Transverse colon (tissue), 4 donors: ENCODE data around the gene PRKACB.

Experiments
- EP300 ChIP-seq: sonication (generic); formaldehyde crosslinking; IDR thresholded peaks from one replicate; pipeline ENCODE4 v1.6.1; 2017; ENCODE audit warnings: antibody characterized with exemption, low read depth
- POLR2A ChIP-seq: fragments of 450-650 bp; IDR thresholded peaks from one replicate; pipeline ENCODE4 v1.6.1; 2016; ENCODE audit warnings: antibody characterized with exemption, mild to moderate bottlenecking, moderate library complexity
- POLR2AphosphoS5 ChIP-seq, 3 donors: sonication (generic); formaldehyde crosslinking; IDR thresholded peaks; one replicate each; pipeline ENCODE4 v1.6.1; 2016; ENCODE audit warnings: antibody characterized with exemption in 3 of 3
- TF ChIP-seq, protein P1 (sequence below), 5 experiments: fragments of 200-600 bp in 3 of 5; fragments of 450-650 bp in 2 of 5; sonication (generic) in 3 of 5; IDR thresholded peaks; 1 replicate in 2 of 5; 2 replicates in 3 of 5; pipeline ENCODE4 v1.5.1; 2016 to 2017; ENCODE audit warnings: antibody characterized with exemption in 5 of 5, inconsistent platforms in 3 of 5, mild to moderate bottlenecking in 2 of 5, moderate library complexity in 1 of 5

DNA sequence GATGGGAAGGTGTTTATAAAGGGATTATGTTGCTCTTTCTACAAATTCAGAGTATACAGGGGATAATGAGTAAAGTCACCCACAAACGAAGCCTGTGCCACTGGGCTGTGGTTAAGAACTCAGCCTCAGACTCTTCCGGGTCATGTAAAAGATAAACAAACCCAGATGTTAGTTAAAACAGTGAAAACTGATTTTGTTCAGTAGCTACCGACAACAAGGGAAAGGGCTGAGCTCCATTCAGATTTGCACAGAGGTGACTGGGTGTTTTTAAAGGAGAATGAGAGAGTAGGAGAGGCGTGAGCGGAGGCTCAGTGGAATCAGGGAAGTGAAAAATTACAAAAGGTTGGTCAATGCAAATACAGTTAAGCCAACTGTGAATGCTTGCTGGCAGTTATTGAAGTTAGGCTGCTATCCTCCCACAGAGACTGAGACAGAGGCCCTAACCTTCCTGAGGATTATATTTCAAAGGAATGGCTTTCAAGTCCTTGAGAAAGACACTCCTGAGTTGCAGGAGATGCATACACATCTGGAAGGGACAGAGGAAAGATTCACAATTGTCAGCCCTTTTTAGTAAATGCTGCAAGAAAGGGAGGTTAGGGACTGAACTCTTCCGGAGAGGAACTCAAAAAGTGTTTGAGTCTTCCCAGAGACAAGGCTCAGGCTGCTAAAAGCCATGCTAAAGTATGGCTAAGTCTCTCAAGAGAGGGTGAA, 127.5 kb downstream of the PRKACB start:
- peak; percentile 52 for TF ChIP-seq POLR2A
- TF ChIP-seq, protein P1, sequence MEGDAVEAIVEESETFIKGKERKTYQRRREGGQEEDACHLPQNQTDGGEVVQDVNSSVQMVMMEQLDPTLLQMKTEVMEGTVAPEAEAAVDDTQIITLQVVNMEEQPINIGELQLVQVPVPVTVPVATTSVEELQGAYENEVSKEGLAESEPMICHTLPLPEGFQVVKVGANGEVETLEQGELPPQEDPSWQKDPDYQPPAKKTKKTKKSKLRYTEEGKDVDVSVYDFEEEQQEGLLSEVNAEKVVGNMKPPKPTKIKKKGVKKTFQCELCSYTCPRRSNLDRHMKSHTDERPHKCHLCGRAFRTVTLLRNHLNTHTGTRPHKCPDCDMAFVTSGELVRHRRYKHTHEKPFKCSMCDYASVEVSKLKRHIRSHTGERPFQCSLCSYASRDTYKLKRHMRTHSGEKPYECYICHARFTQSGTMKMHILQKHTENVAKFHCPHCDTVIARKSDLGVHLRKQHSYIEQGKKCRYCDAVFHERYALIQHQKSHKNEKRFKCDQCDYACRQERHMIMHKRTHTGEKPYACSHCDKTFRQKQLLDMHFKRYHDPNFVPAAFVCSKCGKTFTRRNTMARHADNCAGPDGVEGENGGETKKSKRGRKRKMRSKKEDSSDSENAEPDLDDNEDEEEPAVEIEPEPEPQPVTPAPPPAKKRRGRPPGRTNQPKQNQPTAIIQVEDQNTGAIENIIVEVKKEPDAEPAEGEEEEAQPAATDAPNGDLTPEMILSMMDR (IDR thresholded peaks at IDR 0.05), result no peak
- no peak for TF ChIP-seq EP300
- TF ChIP-seq POLR2AphosphoS5 (IDR thresholded peaks at IDR 0.05), result peak in 1 of 3 donors; percentile 45
